Lung microvascular endothelial cell (primary cell): ENCODE data around the gene ZNF784. TPM values are rescaled to one million over a fixed set of nuclear protein-coding genes. Genes with fewer than 3 reads are reported as not detected.
A peak's percentile ranks its signal among the peaks of the same experiment; 100 is the strongest.

Source experiments
- DNase-seq, 2 donors: peaks; one replicate each; pipeline versions ENCODE4 v3.0.0 to v3.0.0-alpha.2; 2010; ENCODE audit warnings: low read depth in 2 of 2
- total RNA-seq: library from RNA; depleted of rRNA; stranded (reverse); fragments of >200 nt; gene quantifications from 2 replicates; pipeline ENCODE4 v1.2.1, GENCODE V29; 2014

ZNF784 gene
- total RNA-seq, 1 donor from 2014 or later: 4.8 TPM

DNA sequence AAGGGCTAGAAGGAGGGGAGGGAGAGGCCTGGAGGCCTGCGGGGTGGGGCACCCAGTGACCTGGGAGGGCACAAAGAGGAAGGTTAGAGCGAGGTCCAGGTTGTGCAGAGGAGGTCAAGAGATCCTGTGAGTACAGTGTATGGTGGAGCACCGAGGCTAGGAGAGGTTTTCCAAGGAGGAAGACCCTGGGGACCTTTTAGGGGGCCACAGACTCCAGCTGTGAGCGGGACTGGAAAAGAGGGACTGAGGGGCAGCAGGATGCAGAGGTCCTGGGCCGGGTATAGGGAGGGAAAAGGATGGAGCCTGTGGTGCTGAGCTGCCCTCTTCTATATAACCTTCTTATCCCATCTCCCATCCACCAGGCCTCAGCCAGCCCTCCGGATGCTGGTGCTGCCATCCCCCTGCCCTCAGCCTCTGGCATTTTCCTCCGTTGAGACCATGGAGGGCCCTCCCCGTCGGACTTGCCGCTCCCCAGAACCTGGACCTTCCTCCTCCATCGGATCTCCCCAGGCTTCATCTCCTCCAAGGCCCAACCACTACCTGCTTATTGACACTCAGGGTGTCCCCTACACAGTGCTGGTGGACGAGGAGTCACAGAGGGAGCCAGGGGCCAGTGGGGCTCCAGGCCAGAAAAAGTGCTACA is 19.9 kb upstream of the ZNF784 start:
- no peak for DNase-seq

GRCh38 chr19:55643887-55644176 is 19.5 kb upstream of the ZNF784 start:
- DNase-seq: no peak

DNA sequence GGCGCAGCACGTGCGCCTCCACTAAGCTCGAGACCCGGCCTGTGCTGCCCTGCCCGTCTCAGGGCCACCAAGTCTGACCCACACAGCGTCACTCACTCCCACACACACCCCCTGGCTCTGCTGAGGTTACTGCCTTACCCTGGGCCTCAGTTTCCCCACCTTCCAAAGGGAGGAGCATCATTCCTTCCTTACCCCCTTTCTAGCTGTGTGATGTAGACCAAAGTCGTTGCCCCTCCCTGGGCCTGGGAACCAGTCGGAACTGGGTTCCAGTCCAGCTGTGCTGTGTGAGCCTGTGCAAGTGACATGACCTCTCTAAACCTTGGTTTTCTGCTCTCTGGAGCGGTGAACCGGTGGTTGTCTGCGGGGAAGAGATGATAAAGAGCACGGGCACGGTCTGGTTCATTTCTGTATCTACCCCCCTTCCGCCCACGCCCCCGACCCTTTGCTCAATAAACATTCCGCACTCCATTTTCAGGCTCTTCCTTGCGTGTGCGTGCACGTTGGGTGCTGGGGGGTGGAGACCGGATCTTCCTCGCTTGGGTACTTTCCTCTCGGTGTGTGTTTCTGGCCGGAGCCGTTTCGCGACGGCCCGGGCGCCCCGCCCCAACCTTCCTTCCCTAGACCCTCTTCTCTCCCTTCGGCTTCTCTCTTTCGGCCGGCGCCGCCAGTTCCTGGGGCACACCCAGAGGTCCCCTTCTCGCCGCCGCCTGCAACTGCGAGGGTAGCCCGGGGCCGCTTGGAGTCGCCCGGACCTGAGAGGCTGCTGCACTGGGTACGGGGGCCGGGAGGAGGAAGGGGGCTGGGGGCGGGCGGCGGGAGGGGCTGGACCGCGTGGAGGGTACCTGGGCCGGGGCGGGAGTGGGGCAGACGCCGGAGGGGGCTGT is 18.9 kb upstream of the ZNF784 start, which contains the start of gene ZNF581:
Gene ZNF581, plus strand, starts transcription at position 647 of the 884 bp plus-strand sequence. CDS start 923 bp downstream, outside the sequence.
- peak; percentile 76 to 79 for DNase-seq

DNA sequence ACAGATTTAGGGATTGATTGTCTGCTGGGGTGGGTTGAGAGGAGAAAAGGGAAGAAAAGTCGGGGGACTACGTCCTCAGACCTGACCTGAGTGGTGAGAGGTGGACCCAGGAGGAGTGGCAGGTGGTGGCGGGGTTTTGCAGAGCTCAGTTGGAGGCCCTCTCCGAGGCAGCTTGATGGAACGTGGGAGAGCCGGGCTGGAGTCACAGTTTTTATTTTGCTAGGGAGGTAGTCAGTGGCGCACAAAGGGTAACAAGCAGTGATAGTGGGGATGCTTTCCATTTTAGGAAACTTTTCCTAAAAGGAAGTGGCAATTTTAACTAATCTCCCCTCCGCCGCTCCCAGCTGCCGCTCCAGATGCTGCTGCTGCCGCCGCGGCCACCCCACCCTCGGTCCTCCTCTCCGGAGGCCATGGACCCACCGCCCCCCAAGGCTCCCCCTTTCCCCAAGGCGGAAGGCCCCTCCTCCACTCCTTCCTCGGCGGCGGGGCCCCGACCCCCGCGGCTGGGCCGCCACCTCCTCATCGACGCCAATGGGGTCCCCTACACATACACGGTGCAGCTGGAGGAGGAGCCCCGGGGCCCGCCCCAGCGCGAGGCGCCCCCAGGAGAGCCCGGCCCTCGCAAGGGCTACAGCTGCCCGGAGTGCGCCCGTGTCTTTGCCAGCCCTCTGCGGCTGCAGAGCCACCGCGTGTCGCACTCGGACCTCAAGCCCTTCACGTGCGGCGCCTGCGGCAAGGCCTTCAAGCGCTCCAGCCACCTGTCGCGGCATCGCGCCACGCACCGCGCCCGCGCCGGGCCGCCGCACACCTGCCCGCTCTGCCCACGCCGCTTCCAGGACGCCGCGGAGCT is 18.0 kb upstream of the ZNF784 start:
- DNase-seq: no peak

DNA sequence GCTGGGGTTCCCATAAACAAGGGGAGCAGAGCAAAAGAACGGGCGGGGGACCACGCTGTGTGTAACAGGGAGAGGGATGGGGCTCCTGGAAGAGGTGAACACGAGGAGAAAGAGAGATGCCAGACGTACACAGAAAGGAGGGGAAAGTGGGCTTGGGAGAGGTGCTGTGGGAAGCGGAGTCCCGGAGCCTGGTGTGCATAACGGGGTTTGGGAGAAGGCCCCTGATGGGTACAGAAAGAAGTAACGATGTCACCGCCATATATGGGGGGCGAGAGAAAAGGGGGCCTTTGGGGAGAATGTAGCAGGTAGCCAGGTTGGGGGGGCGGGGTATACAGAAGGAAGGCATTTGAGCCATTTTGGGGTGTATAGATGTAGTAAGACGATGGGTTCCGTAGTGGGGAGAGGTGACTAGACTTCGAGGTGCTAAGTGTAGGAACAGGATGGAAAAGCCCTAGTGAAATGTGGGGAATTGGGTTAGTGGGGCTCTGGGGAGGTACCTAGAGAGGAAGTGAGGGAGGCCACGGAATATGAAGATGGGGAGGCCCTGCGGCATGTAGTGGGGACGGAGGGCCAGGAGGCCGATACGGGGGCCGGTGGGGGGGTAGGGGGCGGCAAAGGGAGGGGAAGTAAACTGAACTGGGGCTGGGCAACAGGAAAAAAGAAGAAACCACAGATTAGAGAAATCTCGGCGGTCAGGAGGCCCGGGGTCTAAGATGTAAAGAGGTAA is 17.2 kb upstream of the ZNF784 start:
- peak in 1 of 2 donors; percentile 34 for DNase-seq

- peak; percentile 62 to 73 for DNase-seq
These were observed 16.4 kb upstream of the ZNF784 start, which contains the start of gene ZNF580 for GRCh38 chr19:55640577-55641425. Gene ZNF580, plus strand, starts transcription at chr19:55641002. Its CDS starts 1,507 bp downstream, at chr19:55642509.

- DNase-seq: peak; percentile 83 to 87
These were observed 15.7 kb upstream of the ZNF784 start for GRCh38 chr19:55640043-55640576.

DNA sequence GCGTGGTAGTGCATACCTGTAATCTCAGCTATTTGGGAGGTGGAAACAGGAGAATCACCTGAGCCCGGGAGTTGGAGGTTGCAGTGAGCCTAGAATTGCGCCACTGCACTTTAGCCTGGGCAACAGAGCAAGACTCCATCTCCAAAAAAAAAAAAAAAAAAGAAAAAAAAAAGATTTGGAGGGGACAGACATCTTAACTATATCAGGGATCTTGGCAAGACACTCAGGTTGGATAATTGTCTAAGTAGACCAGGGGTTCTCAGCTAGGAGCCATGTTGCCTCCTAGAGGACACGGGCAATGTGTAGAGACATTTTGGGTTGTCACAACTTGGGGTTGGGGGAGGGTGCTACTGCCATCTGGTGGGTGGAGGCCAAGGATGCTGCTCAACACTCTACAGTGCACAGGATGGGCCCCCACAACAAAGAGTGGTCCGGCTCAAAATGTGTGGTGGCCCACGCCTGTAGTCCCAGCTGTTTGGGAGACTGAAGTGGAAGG is 14.5 kb upstream of the ZNF784 start:
- DNase-seq: peak; percentile 37 to 49

GRCh38 chr19:55637534-55637933 is 13.2 kb upstream of the ZNF784 start:
- no peak for DNase-seq

GRCh38 chr19:55636723-55637122 is 12.4 kb upstream of the ZNF784 start:
- DNase-seq: no peak

GRCh38 chr19:55635856-55636440 is 11.6 kb upstream of the ZNF784 start:
- DNase-seq: no peak

DNA sequence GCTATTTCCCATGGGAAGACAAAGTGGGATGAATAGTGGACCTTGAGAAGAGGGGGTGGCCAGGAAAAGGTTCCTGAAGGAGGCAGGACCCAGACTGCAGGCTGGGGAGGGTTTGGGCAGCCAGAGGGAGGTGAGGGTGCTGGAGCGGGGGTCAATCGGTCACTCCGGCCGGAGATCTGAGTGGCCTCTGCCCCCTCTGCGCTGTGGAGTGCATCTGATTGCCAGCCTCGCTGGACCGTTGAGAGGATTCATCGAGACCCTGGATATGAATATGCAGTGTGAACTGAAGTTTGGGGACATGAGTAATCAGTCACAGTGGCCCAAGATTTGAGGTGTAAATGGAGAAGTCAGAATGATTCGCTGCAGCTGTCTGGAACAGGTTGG is 11.0 kb upstream of the ZNF784 start:
- no peak for DNase-seq

GRCh38 chr19:55633861-55634260 is 9.5 kb upstream of the ZNF784 start:
- no peak for DNase-seq

DNA sequence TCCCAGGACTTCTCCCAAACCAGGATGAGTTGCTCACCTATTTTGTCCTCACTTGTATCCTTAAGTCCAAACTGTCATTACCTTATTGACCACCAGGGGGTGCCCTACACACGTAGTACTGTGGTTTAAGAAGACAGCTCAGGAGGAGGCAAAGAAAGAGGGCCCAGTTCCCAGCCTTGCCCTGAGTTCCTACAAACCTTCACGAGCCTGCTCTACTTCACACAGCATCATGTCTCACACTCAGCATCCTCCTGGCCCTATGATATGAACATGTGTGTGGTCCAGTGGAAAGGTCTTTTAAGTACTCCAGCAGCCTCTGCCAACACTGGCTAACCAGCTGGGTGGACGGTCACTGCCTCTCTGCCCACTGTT is 8.1 kb upstream of the ZNF784 start:
- DNase-seq: peak; percentile 96

DNA sequence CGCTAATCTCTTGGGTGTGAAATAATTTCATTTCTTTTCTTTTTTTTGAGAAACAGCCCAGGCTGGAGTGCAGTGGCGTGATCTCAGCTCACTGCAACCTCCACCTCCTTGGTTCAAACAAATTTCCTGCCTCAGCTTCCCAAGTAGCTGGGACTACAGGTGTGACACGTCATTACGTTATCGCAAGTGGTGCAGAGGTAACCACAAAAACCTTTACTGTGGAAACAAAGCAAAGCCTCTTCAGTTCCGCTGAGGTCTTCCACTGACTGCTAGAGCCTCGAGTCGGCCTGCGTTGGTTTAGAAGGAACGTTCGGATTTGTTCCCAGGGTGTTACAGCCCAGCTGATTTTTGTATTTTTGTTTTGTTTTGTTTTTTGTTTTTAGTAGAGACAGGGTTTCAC is 2.0 kb upstream of the ZNF784 start:
- DNase-seq: no peak

DNA sequence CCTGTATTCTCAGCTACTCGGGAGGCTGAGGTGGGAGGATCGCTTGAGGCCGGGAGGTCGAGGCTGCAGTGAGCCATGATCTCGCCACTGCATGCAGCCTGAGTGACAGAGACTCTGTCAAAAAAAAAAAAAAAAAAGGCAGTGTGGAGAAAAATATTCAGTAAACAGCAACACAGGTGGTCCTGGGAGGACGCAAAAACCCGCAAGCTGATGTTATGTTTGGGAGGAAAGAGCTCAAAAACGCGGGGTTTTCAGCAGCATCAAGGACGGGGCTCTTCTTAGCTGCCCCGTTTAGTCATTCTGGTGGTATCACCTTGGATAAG is 599 bp upstream of the ZNF784 start:
- no peak for DNase-seq

DNA sequence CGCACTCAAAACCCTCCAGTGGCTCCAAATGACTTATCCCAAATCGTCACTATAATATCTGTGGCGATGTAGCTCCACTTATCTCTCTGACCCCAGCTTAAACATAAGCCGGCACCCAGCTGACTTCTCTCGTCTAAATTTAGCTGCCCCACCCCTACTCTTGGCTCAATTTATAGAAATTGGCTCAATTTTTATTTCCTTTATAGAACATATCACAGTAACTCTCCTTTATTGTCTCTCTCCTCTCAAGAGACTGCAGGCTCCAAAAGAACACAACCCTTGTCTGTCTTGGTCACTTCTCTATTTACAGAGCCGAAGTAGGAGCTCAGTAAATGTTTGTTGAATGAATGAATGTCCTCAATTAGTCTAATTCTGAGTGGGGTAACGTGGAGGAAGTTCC is 805 bp downstream of the ZNF784 start:
- DNase-seq: no peak

DNA sequence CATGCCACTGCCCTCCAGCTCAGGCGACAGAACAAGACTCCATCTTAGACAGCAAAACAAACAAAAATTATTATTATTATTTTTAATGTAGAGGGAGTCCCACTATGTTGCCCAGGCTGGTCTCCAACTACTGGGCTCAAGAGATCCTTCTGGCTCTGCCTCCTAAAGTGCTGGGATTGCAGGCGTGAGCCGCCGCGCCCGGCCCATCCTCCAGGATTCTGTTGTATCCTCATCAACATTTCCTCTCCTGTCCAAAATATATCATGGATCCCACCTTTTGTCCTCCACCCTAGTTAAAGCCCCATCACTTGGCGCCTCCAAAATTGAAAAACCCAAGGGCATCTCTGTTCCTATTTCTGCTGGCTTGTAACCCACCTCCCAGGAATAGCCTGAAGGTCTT is 1.2 kb downstream of the ZNF784 start:
- DNase-seq: no peak

GRCh38 chr19:55622242-55622969 is 2.0 kb downstream of the ZNF784 start:
- no peak for DNase-seq
